ENCODE results near the gene MPC1. TPM values are rescaled to one million over a fixed set of nuclear protein-coding genes. Genes with fewer than 3 reads are reported as not detected.

MPC1 gene
- total RNA-seq, 4 donors from 2014 or later, result 33.4 to 99.4 (median 58.8) TPM

- TF ChIP-seq CTCF (IDR thresholded peaks at IDR 0.05), result no peak
- DNase-seq (ENCODE audit: low spot score) (no peak), ATAC-seq (ENCODE audit: low FRiP score) (no peak)
These were observed 30.8 kb upstream of the MPC1 start for GRCh38 chr6:166413491-166413951.

- DNase-seq (ENCODE audit: low spot score) (no peak), ATAC-seq (ENCODE audit: low FRiP score) (no peak)
- TF ChIP-seq CTCF (IDR thresholded peaks at IDR 0.05), result no peak
These were observed 30.2 kb upstream of the MPC1 start for GRCh38 chr6:166412911-166413384.

- DNase-seq (ENCODE audit: low spot score), result no peak
- no peak for TF ChIP-seq CTCF (IDR thresholded peaks at IDR 0.05)
These were observed 29.6 kb upstream of the MPC1 start for GRCh38 chr6:166412156-166412910.

GRCh38 chr6:166411721-166412151 lies 29.0 kb upstream of the MPC1 start:
- DNase-seq (ENCODE audit: low spot score) (no peak), ATAC-seq (ENCODE audit: low FRiP score) (no peak)
- TF ChIP-seq CTCF (IDR thresholded peaks at IDR 0.05), result no peak

More at GRCh38 chr6:166412156-166412910, 29.6 kb upstream of the MPC1 start:
- no peak for ATAC-seq (ENCODE audit: low FRiP score)

- ATAC-seq (ENCODE audit: low FRiP score) (no peak), DNase-seq (ENCODE audit: low spot score) (no peak)
- TF ChIP-seq CTCF (IDR thresholded peaks at IDR 0.05), result no peak
These were observed 28.5 kb upstream of the MPC1 start for GRCh38 chr6:166411271-166411670.

GRCh38 chr6:166410426-166410935 lies 27.7 kb upstream of the MPC1 start:
- no peak for TF ChIP-seq CTCF (IDR thresholded peaks at IDR 0.05)
- ATAC-seq (ENCODE audit: low FRiP score), result no peak
- DNase-seq (ENCODE audit: low spot score), result no peak

All from omental fat pad (tissue), 4 donors.